DOHH2 (cell line): ENCODE measurements around the gene ASAP2.

Source experiments
- H3F3A ChIP-seq: fragments of 200-600 bp; sonication (generic), shearing (Covaris generic); 2 replicates; pipeline ENCODE4 v1.6.0; 2016; ENCODE audit warnings: antibody characterized with exemption, mild to moderate bottlenecking; ENCODE audit not compliant: control insufficient read depth, insufficient read depth
- H3K27ac ChIP-seq: fragments of 200-600 bp; sonication (generic); 2 replicates; pipeline ENCODE4 v1.5.1; 2014; ENCODE audit warnings: low read depth, mild to moderate bottlenecking, low read length, moderate library complexity
- H3K27me3 ChIP-seq: fragments of 200-600 bp; sonication (generic); 2 replicates; pipeline ENCODE4 v1.6.1; 2014; ENCODE audit warnings: mild to moderate bottlenecking, low read length, mixed read lengths; ENCODE audit not compliant: control insufficient read depth
- H3K36me3 ChIP-seq: fragments of 200-600 bp; sonication (generic); 2 replicates; pipeline ENCODE4 v1.6.1; 2014; ENCODE audit warnings: mild to moderate bottlenecking, low read length, moderate library complexity, mixed read lengths; ENCODE audit not compliant: control insufficient read depth
- H3K4me1 ChIP-seq: fragments of 200-600 bp; sonication (generic); 2 replicates; pipeline ENCODE4 v1.6.1; 2014; ENCODE audit warnings: mild to moderate bottlenecking, low read length, mixed read lengths; ENCODE audit not compliant: control insufficient read depth
- H3K4me2 ChIP-seq: fragments of 200-600 bp; sonication (generic); 2 replicates; pipeline ENCODE4 v1.6.0; 2014; ENCODE audit warnings: mild to moderate bottlenecking, low read length, moderate library complexity
- H3K4me3 ChIP-seq: fragments of 200-600 bp; sonication (generic); 2 replicates; pipeline ENCODE4 v1.5.1; 2014; ENCODE audit warnings: mild to moderate bottlenecking, low read length, mixed read lengths
- H3K79me2 ChIP-seq: fragments of 200-600 bp; sonication (generic); 2 replicates; pipeline ENCODE4 v1.6.1; 2014; ENCODE audit warnings: mild to moderate bottlenecking, low read length, mixed read lengths; ENCODE audit not compliant: control insufficient read depth
- H3K9me2 ChIP-seq: fragments of 200-600 bp; sonication (generic); replicated peaks from 2 replicates; pipeline ENCODE4 v1.6.1; 2014; ENCODE audit warnings: mild to moderate bottlenecking, low read length, mixed read lengths; ENCODE audit not compliant: control insufficient read depth
- H3K9me3 ChIP-seq: fragments of 200-600 bp; sonication (generic); 2 replicates; pipeline ENCODE4 v1.6.1; 2014; ENCODE audit warnings: antibody characterized with exemption, low read length, mixed read lengths; ENCODE audit not compliant: control insufficient read depth, insufficient read depth
- H4K20me1 ChIP-seq: fragments of 200-600 bp; sonication (generic); 2 replicates; pipeline ENCODE4 v1.6.0; 2014; ENCODE audit warnings: low read depth, mild to moderate bottlenecking, antibody characterized with exemption, low read length, moderate library complexity; ENCODE audit not compliant: control insufficient read depth, insufficient read depth
- CTCF ChIP-seq: fragments of 200-600 bp; sonication (generic); IDR thresholded peaks from one replicate; pipeline ENCODE4 v1.5.1; 2014; ENCODE audit warnings: antibody characterized with exemption, mild to moderate bottlenecking, low read depth, low read length; ENCODE audit not compliant: poor library complexity, severe bottlenecking
- EZH2phosphoT487 ChIP-seq: fragments of 200-600 bp; sonication (generic); IDR thresholded peaks from 2 replicates; pipeline ENCODE4 v1.6.1; 2017; ENCODE audit warnings: borderline replicate concordance, mild to moderate bottlenecking, antibody characterized with exemption, low read length, moderate library complexity, mixed read lengths

ASAP2 gene

GRCh38 chr2:9319338-9319715, 112.7 kb downstream of the ASAP2 start:
- H3K4me1 ChIP-seq: no peaks in the 10 kb centered on the region
- H3F3A ChIP-seq: no peaks in the 10 kb centered on the region
- no peak overlapping the region for H3K27ac ChIP-seq
- no peaks in the 10 kb centered on the region for H3K9me2 ChIP-seq
- no peaks in the 10 kb centered on the region for H3K9me3 ChIP-seq
- H3K4me2 ChIP-seq: no peak overlapping the region
- H3K27me3 ChIP-seq: peaks cover 15% of the 10 kb centered on the region
- H4K20me1 ChIP-seq: no peaks in the 10 kb centered on the region
- TF ChIP-seq EZH2phosphoT487 (no peak), CTCF (no peak)
- no peaks in the 10 kb centered on the region for H3K36me3 ChIP-seq
- no peak overlapping the region for H3K4me3 ChIP-seq
- H3K79me2 ChIP-seq: no peaks in the 10 kb centered on the region

- no peaks in the 10 kb centered on the region for H3K79me2 ChIP-seq
- no peaks in the 10 kb centered on the region for H4K20me1 ChIP-seq
Measured at GRCh38 chr2:9322576-9322975, 116.0 kb downstream of the ASAP2 start.

GRCh38 chr2:9325428-9325827, 118.8 kb downstream of the ASAP2 start:
- TF ChIP-seq EZH2phosphoT487 (no peak), CTCF (no peak)
- no peaks in the 10 kb centered on the region for H3K36me3 ChIP-seq
- H3K27ac ChIP-seq: no peak overlapping the region
- H3F3A ChIP-seq: no peaks in the 10 kb centered on the region
- H3K27me3 ChIP-seq: peaks cover 26% of the 10 kb centered on the region
- no peak overlapping the region for H3K4me3 ChIP-seq
- H4K20me1 ChIP-seq: no peaks in the 10 kb centered on the region
- H3K4me2 ChIP-seq: no peak overlapping the region
- H3K9me3 ChIP-seq: no peaks in the 10 kb centered on the region
- peaks cover 6% of the 10 kb centered on the region for H3K4me1 ChIP-seq
- no peaks in the 10 kb centered on the region for H3K9me2 ChIP-seq
- H3K79me2 ChIP-seq: no peaks in the 10 kb centered on the region

More at GRCh38 chr2:9322576-9322975, 116.0 kb downstream of the ASAP2 start:
- H3K4me1 ChIP-seq: no peaks in the 10 kb centered on the region
- H3K4me2 ChIP-seq: no peak overlapping the region
- peaks cover 24% of the 10 kb centered on the region for H3K27me3 ChIP-seq
- no peak overlapping the region for H3K27ac ChIP-seq
- H3K9me2 ChIP-seq: no peaks in the 10 kb centered on the region
- no peak overlapping the region for H3K4me3 ChIP-seq
- no peaks in the 10 kb centered on the region for H3K9me3 ChIP-seq
- H3F3A ChIP-seq: no peaks in the 10 kb centered on the region
- no peaks in the 10 kb centered on the region for H3K36me3 ChIP-seq
- TF ChIP-seq CTCF (no peak), EZH2phosphoT487 (no peak)

GRCh38 chr2:9326975-9327374, 120.4 kb downstream of the ASAP2 start:
- Histone ChIP-seq H3K27me3 (peaks cover 19% of the 10 kb centered on the region; the same call in 1 of the 2 replicates), H3K9me3 (no peaks in the 10 kb centered on the region), H3K79me2 (no peaks in the 10 kb centered on the region), H3K9me2 (no peaks in the 10 kb centered on the region), H3K36me3 (no peaks in the 10 kb centered on the region), H3K4me2 (no peak overlapping the region), H3K27ac (no peak overlapping the region), H4K20me1 (no peaks in the 10 kb centered on the region), H3K4me1 (peaks cover 15% of the 10 kb centered on the region), H3K4me3 (no peak overlapping the region), H3F3A (no peaks in the 10 kb centered on the region)
- no peak for TF ChIP-seq CTCF
- no peak for TF ChIP-seq EZH2phosphoT487
